Measurements from ENCODE around the gene STAT3. TPM values are rescaled to one million over a fixed set of nuclear protein-coding genes. Genes with fewer than 3 reads are reported as not detected.
A peak's percentile ranks its signal among the peaks of the same experiment; 100 is the strongest.
"Not testable (repeated sequence)": the region's sequence is repeated elsewhere in the genome, so short reads cannot be mapped to it uniquely, and the experiment has no call there.

The STAT3 gene
- total RNA-seq, 1 experiment from 2014 or later, result 74.6 TPM

- CTCF ChIA-PET, result no interaction called here
- H3K27ac ChIP-seq, result no peak overlapping the region
- H3K36me3 ChIP-seq (ENCODE audit: low read depth), result no peaks in the 10 kb centered on the region
- no peaks in the 10 kb centered on the region for H3K79me2 ChIP-seq (ENCODE audit: low read depth)
- H2AFZ ChIP-seq, result no peak overlapping the region
- H3K4me3 ChIP-seq, result no peak overlapping the region
- no peaks in the 10 kb centered on the region for H3K27me3 ChIP-seq (ENCODE audit: insufficient read depth, low read depth)
- TF ChIP-seq EZH2 (IDR thresholded peaks at IDR 0.05; ENCODE audit: low read depth), result no peak
- TF ChIP-seq CTCF (conservative IDR thresholded peaks at IDR 0.05), result no peak
- H3K4me2 ChIP-seq, result no peak overlapping the region
- no peaks in the 10 kb centered on the region for H4K20me1 ChIP-seq (ENCODE audit: insufficient read depth)
- peaks cover 27% of the 10 kb centered on the region for H3K4me1 ChIP-seq (replicated peaks; ENCODE audit: insufficient read depth)
- no peak for DNase-seq
- no peaks in the 10 kb centered on the region for H3K9me2 ChIP-seq (ENCODE audit: insufficient read depth)
- intact Hi-C loops (cut with micrococcal nuclease; ENCODE audit: unreplicated experiment), result no loop called here
- POLR2A ChIA-PET (ENCODE audit: unreplicated experiment), result no interaction called here
- no peaks in the 10 kb centered on the region for H3K9me3 ChIP-seq (ENCODE audit: insufficient read depth, low read depth)
- peaks cover 37% of the 10 kb centered on the region for H3F3A ChIP-seq (ENCODE audit: insufficient read depth, low read depth)
- no TSS peak for BruUV-seq (replicated peaks)
Observed at GRCh38 chr17:42394838-42395237, 6.6 kb upstream of the STAT3 start.

DNA sequence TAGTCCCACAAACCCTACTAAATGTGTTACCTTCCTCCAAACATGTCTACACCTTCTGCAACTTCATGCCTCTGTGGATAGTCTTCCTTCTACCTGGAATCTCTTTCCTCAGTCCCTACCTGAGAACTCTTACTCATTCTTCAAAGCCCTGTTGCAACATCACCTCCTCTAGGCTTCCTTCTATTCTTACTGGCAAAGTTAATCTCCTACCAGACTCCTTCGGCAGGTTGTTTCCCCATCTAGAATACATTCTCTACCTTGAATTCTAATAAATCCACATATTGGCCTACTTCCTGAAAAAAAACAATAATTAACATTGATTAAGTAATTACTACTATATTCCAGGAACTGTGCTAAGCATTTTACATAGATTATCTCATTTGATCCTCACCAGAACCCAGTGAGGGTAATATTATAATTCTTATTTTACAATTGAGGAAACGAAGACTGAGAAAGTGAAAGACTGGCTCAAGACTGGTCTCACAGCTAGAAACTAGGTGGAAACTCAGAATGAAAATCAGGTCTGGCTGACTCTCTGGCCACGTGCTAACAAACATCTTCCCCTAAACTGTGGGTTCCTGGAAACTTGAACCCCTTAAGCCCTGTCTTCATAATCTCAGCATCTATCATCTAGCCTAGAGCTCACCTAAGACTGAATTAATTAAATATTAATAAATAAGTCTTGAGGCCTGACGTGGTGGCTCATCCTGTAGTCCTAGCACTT, 4.6 kb upstream of the STAT3 start:
- no peak overlapping the region for H3K4me3 ChIP-seq
- no peaks in the 10 kb centered on the region for H4K20me1 ChIP-seq (ENCODE audit: insufficient read depth)
- intact Hi-C loops (cut with micrococcal nuclease; ENCODE audit: unreplicated experiment), result no loop called here
- no peak for TF ChIP-seq CTCF (conservative IDR thresholded peaks at IDR 0.05)
- no peak for TF ChIP-seq EZH2 (IDR thresholded peaks at IDR 0.05; ENCODE audit: low read depth)
- H3K4me2 ChIP-seq, result peak overlapping the region; percentile 30; the same call in 1 of the 2 replicates
- POLR2A ChIA-PET (ENCODE audit: unreplicated experiment), result no interaction called here
- H3K79me2 ChIP-seq (ENCODE audit: low read depth), result peaks cover 2% of the 10 kb centered on the region; the same call in 1 of the 2 replicates
- H3K27me3 ChIP-seq (ENCODE audit: insufficient read depth, low read depth), result no peaks in the 10 kb centered on the region
- H3K36me3 ChIP-seq (ENCODE audit: low read depth), result no peaks in the 10 kb centered on the region
- H3K9me3 ChIP-seq (ENCODE audit: insufficient read depth, low read depth), result no peaks in the 10 kb centered on the region
- CTCF ChIA-PET, result interaction anchor here (0.6 kb wide), 1 partner anchor 36 kb away, joined by 4 read pairs; no protein-coding TSS in a partner anchor
- no peak overlapping the region for H2AFZ ChIP-seq
- H3K4me1 ChIP-seq (replicated peaks; ENCODE audit: insufficient read depth), result peaks cover 19% of the 10 kb centered on the region
- H3F3A ChIP-seq (ENCODE audit: insufficient read depth, low read depth), result peaks cover 25% of the 10 kb centered on the region
- BruUV-seq (replicated peaks), result no TSS peak
- no peaks in the 10 kb centered on the region for H3K9me2 ChIP-seq (ENCODE audit: insufficient read depth)
- DNase-seq, result peak in 1 of 2 experiments; percentile 79
- H3K27ac ChIP-seq, result peak overlapping the region; percentile 50

DNA sequence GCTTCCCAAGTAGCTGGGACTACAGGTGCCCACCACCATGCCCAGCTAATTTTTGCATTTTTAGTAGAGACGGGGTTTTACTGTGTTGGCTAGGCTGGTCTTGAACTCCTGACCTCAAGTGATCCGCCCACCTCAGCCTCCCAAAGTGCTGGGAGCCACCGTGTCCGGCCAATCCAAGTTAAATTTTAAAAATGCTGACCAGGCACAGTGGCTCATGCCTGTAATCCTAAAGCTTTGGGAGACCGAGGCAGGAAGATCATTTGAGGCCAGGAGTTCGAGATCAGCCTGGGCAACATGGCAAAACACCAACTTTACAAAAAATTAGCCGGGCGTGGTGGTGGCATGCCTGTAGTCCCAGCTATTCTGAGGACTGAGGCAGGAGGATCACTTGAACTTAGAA, 3.2 kb upstream of the STAT3 start:
- BruUV-seq (replicated peaks); H3K9me2 ChIP-seq (ENCODE audit: insufficient read depth); intact Hi-C loops (cut with micrococcal nuclease; ENCODE audit: unreplicated experiment); H3K4me3 ChIP-seq; H3K4me2 ChIP-seq; H3K9me3 ChIP-seq (ENCODE audit: insufficient read depth, low read depth); H3K27me3 ChIP-seq (ENCODE audit: insufficient read depth, low read depth); H4K20me1 ChIP-seq (ENCODE audit: insufficient read depth); H3K36me3 ChIP-seq (ENCODE audit: low read depth); H2AFZ ChIP-seq; DNase-seq; H3K27ac ChIP-seq: not testable (repeated sequence)
- ChIA-PET POLR2A (ENCODE audit: unreplicated experiment) (interaction anchor here (0.6 kb wide), 1 partner anchor 28 kb away, joined by 7 read pairs; no protein-coding TSS in a partner anchor), CTCF (interaction anchor here (0.6 kb wide), 1 partner anchor 11 kb away, joined by 3 read pairs; no protein-coding TSS in a partner anchor)
- Histone ChIP-seq H3K4me1 (replicated peaks; ENCODE audit: insufficient read depth) (peaks cover 26% of the 10 kb centered on the region), H3K79me2 (ENCODE audit: low read depth) (peaks cover 13% of the 10 kb centered on the region), H3F3A (ENCODE audit: insufficient read depth, low read depth) (peaks cover 32% of the 10 kb centered on the region; the same call in 1 of the 2 replicates)

All from PC-9 (cell line).